Breast epithelium (tissue), 3 donors: ENCODE results near the gene THRA.

Experiments
- CTCF ChIP-seq, 3 donors: fragments of 450-650 bp; IDR thresholded peaks; one replicate each; pipeline ENCODE4 v1.5.1; 2016 to 2017; ENCODE audit warnings: antibody characterized with exemption in 3 of 3, mild to moderate bottlenecking in 3 of 3, moderate library complexity in 3 of 3
- POLR2A ChIP-seq: fragments of 450-650 bp; IDR thresholded peaks from one replicate; pipeline ENCODE4 v1.6.1; 2016; ENCODE audit warnings: antibody characterized with exemption, mild to moderate bottlenecking, moderate library complexity
- POLR2AphosphoS5 ChIP-seq, 3 donors: sonication (generic); formaldehyde crosslinking; IDR thresholded peaks; one replicate each; pipeline ENCODE4 v1.6.1; 2017; ENCODE audit warnings: antibody characterized with exemption in 3 of 3

DNA sequence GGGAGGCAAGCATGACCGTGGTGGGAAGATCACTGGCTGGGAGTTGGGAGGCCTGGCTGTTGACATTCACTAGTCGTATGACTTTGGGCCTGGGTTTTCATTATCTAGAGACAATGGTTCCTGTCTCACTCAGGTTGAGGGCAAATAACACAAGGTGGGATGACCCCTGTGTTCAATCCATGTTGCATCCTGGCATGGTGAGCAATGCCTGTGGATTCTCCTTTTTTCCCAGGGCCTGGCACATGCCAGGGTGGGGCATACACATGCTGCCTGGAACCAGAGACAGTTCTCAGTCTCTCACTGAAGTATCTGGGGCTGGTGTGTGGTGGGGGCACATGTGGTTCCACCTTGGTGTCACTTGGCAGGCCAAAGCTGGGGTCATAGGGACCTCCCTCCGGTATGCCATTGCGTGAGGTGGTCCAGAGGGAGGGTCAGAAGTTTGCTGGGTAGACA, 5.4 kb downstream of the THRA start:
- TF ChIP-seq CTCF (IDR thresholded peaks at IDR 0.05) (no peak), POLR2AphosphoS5 (IDR thresholded peaks at IDR 0.05) (no peak), POLR2A (no peak)
